Caki2 (cell line): ENCODE measurements around the gene CACNA1E. TPM values are rescaled to one million over a fixed set of nuclear protein-coding genes. Genes with fewer than 3 reads are reported as not detected.
"Not testable (repeated sequence)": the region's sequence is repeated elsewhere in the genome, so short reads cannot be mapped to it uniquely, and the experiment has no call there.

Experiments
- DNase-seq: peaks from one replicate; pipeline ENCODE4 v3.0.0-alpha.2; 2015; ENCODE audit warnings: low read depth
- in situ Hi-C: cut with HindIII; loops from 2 replicates; pipeline ENCODE4 v1.10.0; 2016; ENCODE audit warnings: low sequenced_read_pairs, low pct_unique_long_range_greater_than_20kb, mixed read lengths
- total RNA-seq: library from RNA; depleted of rRNA; stranded (reverse); fragments of >200 nt; shearing (Covaris generic); gene quantifications from 2 replicates; pipeline ENCODE4 v1.2.3, GENCODE V29; 2014; ENCODE audit warnings: low replicate concordance

Gene CACNA1E
- total RNA-seq, 1 experiment from 2014 or later = not detected

DNA sequence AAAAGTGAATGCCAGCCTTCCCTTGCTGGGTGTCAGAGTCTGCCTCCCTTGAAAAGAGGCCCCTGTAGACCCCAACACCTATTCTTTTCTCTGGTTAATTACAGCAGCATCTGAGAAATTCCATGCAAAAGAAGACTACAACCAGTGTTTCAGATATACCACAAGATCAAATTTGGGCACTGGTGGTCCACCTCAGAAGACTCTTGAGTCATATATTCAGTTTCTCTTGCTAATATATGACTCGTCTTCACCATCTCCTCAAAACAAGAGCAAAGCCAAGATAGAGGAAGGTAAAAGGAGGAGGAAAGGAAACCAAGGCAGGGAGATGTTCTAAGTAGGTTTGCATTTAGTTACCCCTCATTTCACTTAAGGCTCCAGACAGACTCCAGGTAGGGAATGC lies 318.3 kb downstream of the CACNA1E start:
- DNase-seq = no peak
- in situ Hi-C loops = no loop called here

DNA sequence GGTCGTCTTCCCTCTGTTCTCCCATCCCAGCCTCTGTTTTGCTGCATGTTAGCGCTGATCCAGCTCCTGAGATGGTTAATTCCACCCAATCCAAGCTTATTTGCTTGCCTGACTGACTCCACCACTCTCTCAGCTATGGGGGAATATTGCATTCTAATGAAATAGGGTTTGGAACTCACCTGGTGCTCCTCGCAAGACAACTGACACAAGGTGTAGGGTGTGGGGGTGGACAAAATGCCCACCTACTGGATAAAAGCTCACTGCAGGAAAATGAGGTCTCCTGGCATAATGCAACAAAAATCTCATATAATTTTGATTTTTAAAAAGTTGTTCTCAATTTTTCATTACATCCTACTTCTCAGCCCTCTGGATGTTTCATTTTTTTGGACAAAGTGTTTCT lies 319.1 kb downstream of the CACNA1E start:
- in situ Hi-C loops = no loop called here
- DNase-seq = no peak

DNA sequence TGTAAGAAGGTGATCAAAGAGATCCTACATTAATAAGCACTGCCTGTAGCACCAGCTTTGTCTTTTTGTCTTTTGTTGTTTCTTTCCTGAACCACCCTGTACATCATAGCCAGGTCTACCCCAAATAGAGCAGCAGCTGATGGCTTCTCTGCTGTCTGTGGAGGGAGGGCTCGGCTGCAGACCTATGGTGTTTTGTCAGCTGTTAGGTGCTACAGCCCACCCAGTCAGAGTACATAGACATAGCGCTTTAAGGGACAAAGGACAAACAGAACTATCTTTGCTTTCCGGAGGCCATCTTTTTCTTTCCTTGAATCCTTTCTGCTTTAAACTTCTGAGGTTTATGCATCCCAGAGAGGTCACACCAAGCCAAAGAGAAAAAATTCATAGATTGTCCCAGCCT lies 320.1 kb downstream of the CACNA1E start:
- no peak for DNase-seq

DNA sequence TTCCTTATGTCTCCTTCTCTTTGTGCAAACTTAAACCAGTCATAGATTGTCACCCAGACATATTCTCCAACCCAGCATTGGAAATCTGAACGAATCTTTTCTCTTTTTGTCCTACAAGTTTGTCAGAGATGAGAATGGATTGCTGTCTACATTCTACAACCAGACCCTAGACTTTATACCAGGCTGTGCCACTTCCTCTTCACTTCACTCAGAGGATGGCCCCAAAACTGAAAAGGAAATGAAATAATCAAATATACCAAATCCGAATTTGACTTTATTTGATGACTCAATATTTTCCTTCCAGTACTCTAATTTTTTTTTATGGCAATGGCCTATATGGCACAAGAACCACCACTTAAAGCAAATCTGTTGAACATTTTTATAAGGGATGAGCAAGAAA lies 321.7 kb downstream of the CACNA1E start:
- no peak for DNase-seq
- in situ Hi-C loops = no loop called here

More for the DNA sequence above, 320.1 kb downstream of the CACNA1E start:
- in situ Hi-C loops = no loop called here

DNA sequence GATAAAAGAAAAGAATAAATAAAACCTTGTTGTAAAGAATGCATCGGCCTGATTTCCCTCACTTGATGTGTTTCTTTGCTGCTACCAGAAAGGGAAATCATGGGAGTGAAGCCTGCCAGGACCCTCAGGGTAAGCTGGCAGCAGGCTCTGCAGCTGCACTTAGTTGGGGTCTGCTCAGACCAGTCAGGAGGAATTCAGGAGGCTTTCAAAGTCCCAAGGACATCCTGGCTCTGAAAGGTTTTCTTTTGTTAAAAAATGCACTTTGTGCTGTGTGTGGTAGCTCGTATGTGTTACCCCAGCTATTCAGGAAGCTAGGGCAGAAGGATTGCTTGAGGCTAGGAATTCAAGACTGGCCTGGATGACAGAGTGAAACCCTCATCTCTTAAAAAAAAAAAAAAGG lies 323.4 kb downstream of the CACNA1E start:
- DNase-seq = no peak
- in situ Hi-C loops = no loop called here

DNA sequence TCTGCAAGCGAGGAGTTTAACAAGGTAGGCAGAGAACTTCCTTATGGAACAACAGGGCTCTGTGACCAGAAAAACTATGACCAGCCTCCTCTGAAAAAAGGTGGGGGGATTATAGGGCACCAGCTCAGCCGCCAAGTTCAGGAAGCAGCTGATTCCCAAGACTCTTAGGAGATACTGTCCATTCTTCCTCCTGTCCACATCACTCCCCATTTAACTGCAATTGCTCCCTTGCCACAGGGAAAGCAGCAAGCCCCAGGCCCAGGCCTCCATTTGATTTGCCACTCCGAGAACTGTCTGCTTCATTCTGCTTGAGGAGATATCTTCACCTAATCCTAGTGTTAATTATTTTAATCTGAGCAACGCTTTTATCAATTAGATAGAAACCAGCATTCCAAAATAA lies 323.9 kb downstream of the CACNA1E start:
- in situ Hi-C loops = no loop called here
- no peak for DNase-seq

DNA sequence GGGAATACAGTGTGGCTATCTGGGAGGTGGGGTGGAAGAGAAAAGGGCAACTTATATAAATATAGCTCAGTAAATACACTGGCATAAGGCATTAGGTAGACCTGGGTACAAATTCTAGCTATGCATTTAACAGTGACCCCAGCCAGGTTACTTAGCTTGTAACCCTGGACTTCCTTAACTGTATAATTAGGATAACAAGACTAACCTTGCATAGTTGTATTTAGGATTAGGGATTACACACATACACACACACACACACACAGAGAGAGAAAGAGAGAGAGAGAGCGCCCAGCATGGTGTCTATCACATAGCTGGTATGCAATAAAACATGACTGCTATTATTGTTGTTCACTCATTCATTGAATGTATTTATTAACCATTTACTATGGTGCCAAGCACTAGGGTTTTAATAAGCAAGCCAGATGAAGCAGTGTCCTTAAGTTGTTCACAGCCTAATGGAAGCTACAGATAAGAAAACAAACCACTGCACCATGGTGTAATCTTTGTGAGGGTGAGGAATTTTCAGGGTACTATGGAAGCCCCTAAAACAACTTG lies 326.8 kb downstream of the CACNA1E start:
- DNase-seq = peak; percentile 30
- in situ Hi-C loops = no loop called here

DNA sequence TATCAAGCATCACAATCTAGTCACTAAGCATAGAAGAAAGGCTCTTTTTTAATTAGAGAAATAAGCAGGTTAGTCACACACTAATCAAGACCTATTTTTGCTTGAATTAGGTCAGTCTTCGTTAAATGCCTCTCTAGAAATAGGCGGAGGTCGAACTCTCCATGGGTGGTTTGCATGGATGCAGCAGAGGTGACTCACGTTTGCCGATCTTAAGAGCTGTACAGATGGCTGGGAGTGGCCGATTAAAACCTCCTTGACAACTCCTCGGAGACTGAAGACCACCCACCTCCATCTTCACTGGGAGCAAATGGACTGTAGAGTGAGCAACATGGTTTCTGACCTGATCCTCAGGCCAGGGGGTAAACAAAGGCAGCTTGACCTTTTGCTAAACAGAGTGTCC lies 328.9 kb downstream of the CACNA1E start:
- in situ Hi-C loops = no loop called here

DNA sequence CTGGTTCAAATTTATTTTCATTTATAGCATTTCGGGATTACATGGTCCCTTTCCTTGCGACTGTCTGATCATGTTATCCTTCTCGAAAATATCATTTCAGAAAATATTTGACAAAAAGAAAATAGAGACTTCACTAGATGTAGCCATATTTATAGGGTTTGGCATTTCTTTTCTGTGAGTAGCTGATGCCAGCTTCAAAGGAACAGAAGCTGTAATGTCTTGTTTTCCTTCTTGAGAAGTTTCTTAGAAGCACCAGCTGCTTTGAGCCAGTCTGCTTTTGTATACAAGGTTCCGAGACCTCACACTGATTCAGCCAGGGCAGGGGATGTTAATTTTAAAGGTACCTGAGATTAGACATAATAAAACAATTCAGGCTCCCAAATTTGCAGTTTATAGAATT lies 329.9 kb downstream of the CACNA1E start:
- no peak for DNase-seq
- in situ Hi-C loops = no loop called here

More for the DNA sequence above, 328.9 kb downstream of the CACNA1E start:
- DNase-seq = no peak

DNA sequence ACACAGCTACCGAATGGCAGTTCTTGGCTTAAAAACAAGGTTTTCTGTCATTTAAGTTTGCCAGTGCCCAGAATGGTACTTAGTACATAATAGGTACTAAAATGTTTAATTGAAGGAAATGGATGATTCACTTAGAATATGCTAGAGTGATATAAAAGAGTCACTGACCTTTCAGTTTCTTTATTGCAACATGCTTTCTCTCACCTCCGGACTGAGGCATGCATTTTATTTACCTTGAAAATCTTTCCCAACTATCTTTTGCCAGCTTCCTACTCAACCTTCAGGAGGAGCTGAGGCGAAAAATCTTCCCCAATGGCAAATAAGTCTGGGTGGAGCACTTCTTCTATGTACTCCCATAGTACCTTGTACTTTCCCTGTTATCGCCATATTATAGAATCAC lies 333.3 kb downstream of the CACNA1E start:
- in situ Hi-C loops = no loop called here
- no peak for DNase-seq

DNA sequence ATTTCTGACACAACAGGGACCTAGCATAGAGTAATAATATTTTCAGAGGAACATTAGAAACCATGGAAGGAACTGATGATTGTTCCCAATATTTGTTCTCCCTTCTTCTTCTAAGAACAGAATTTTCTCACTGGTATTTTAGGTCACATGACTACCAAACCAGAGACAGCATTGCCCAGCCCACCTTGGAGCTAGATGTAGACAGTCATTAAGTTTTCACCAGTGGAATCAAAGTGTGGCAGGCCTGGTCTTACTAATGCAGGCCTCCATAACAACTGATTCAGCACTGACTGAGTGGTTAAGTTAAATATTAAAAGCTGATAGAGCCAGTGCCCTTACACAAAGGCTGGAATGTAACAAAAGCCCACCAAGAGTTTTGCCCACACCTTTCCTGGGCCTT lies 333.8 kb downstream of the CACNA1E start:
- in situ Hi-C loops = no loop called here
- DNase-seq = no peak

DNA sequence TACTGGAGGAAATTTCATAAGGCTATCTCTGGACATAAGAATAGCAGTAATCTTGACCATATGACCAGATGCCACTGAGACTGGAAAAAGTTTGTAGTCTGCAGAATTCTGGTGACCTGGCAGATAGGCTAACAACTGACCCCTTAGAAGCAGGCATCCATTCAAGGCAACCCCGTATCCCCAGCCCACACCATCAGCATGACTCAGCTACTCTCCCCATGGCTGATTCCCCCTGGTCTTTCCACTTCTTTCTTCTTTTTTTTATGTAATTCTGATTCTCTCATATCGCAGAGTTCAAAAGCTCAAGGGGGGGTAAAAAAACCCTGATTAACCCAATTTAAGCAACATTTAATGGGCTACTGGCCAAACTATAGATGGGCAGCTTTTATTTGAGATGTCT lies 335.1 kb downstream of the CACNA1E start:
- DNase-seq = no peak
- in situ Hi-C loops = no loop called here

DNA sequence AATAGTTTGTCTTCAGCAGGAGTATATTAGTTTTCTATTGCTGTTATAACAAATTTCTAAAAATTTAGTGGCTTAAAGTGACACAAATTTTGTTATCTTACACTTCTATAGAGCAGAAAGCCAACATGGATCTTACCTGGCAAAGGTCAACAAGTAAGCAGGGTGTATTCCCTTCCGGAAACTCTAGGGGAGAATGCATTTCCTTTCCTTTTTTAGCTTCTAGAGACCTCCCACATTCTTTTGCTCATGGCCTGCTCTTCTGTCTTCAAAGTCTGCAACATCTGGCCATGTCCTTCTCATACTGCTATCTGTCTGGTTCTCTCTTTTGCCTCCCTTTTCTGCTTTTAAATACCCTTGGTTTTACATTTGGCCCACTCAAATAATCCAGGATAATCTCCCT lies 335.6 kb downstream of the CACNA1E start:
- DNase-seq = no peak
- in situ Hi-C loops = no loop called here

DNA sequence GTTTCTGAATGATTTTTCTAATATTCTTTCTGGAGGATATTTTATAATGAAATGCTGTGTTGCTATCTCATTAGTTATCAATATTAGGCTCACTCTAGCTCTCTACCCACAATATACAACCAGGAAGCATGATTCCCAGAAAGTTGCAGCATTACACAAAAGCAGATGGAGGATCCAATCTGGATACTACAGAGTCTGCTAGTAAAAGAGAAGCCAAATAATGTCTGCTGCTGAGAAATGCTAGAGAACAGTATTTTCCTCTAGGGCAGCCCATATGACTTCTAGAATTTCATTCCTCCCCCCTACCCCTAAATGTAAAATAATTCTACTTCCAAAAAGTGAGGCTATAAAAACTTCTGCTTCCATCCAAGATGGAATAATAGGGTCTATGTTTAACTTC lies 338.4 kb downstream of the CACNA1E start:
- in situ Hi-C loops = no loop called here
- no peak for DNase-seq

DNA sequence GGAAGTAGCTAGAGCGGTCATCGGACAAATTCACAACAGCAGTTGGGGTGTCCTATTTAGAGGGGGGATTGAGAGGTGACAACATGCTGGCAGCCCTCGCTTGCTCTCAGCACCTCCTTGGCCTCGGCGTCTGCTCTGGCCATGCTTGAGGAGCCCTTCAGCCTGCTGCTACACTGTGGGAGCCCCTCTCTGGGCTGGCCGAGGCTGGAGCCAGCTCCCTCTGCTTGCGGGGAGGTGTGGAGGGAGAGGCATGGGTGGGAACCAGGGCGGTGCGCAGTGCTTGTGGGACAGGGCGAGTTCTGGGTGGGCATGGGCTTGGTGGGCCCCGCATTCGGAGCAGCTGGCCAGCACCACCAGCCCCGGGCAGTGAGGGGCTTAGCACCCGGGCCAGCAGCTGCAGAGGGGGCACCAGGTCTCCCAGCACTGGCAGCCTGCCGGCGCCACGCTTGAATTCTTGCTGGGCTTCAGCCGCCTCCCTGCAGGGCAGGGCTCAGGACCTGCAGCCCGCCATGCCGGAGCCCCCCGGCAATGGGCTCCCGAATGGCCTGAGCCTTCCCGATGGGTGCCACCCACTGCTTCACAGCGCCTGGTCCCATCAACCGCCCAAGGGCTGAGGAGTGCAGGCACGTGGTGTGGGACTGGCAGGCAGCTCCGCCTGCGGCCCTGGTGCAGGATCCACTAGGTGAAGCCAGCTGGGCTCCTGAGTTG lies 349.0 kb downstream of the CACNA1E start:
- in situ Hi-C loops, DNase-seq: not testable (repeated sequence)

DNA sequence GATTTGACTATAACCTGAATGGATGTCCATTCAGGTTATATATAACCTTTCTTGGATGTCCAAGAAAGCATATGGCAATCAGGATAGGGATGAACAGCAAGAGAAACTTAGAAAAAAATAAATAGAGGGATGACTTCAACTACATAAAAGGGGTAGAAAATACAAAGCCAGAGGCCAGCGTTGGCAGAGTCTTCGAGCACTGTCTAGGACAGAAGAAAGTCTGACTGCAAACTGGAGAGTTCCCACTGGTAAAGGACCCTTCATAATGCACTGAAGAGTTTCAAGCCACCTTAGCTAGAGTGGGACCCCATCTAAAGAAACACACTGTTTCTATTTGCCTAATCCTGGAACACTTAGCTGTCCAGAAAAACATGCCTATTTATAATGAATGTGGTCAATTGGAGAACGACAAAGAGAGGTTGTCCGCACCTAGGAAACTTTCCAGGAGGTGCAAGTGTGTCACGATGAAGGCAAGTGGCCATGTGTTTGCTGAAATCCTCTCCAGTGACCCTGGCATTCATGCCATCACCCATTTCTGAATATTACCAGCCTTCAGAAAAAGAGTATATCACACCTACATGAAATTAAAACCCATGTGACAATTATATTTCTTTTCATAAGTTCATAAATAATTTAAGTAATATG lies 362.8 kb downstream of the CACNA1E start:
- in situ Hi-C loops = no loop called here
- DNase-seq = no peak

DNA sequence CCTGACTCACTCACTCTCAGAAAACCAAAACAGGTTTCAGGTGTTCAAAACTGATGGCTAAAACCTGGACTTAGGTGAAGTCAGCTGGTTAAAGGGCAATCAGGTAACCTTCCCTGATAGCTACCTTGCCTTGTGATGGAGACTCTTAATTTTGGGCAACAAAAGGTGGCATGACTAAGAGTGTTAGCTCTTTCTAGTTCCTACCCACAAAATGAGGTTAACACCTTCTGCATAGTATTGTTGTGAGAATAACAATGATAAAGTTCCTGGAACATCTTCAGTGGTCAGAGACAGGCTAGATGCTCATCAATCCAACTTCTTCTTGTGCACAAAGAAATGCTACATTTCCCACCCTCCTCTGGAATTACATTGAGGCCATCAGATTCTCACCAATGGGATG lies 363.4 kb downstream of the CACNA1E start:
- DNase-seq = no peak
- in situ Hi-C loops = no loop called here

DNA sequence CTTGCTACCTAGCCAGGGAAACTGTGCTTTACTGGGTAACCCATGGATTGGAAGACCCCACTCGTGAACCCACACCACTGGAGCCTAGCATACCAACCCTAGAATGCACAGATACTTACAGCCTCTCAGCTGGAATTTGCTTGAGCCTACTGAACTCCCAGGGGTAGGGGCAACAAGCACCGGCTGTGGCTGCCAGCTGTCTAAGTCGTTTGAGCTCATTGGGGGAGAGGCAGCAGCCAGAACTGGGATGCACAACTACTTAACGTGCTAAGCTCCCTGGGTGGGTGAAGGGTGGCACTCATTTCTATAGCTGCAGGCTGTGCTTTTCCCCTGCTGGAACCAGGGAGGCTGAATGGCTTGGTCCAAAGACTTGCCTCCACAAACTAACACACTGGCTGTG lies 365.8 kb downstream of the CACNA1E start:
- no peak for DNase-seq
- in situ Hi-C loops = no loop called here

DNA sequence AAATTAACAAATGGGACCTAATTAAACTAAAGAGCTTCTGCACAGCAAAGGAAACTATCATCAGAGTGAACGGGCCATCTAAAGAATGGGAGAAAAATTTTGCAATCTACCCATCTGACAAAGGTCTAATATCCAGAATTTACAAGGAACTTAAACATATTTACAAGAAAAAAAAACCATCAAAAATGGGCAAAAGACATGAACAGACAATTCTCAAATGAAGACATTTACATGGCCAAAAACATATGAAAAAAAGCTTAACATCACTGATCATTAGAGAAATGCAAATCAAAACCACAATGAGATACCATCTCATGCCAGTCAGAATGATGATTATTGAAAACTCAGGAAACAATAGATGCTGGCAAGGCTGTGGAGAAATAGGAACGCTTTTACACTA lies 370.9 kb downstream of the CACNA1E start:
- in situ Hi-C loops, DNase-seq: not testable (repeated sequence)

DNA sequence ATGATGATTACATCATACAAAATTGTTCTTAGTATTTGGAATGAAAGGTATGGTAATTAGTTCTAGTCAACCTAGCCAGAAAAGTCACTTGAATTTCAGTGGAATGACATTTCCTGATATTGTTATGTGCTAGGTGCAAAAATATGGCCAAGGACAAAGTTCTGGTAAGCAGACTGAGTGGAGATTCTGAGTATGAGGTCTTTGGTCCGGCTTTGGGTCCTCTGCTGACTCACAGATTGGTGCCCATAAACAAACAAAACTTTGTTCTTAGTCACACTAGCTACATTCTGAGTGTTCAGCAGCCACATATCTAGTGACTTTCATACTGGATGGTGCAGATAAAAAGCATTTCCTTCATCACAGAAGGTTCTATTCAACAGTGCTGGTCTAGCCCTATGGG lies 372.1 kb downstream of the CACNA1E start:
- no peak for DNase-seq
- in situ Hi-C loops = no loop called here
